Measurements from ENCODE around the gene ZNF124. TPM values are rescaled to one million over a fixed set of nuclear protein-coding genes. Genes with fewer than 3 reads are reported as not detected.

The ZNF124 gene
- polyA plus RNA-seq, 1 donor from 2014 or later, result 23.6 TPM

- H3K9me3 ChIP-seq (ENCODE audit: low read length), result peaks cover 17% of the 10 kb centered on the region
- no peaks in the 10 kb centered on the region for H3K27me3 ChIP-seq (ENCODE audit: insufficient read depth, low read depth, low read length)
- H3K36me3 ChIP-seq (ENCODE audit: insufficient read depth, low read length), result no peaks in the 10 kb centered on the region
- no peak overlapping the region for H2AFZ ChIP-seq (ENCODE audit: low read depth, low read length)
- H3K4me3 ChIP-seq (ENCODE audit: low read length), result no peak overlapping the region
- no peaks in the 10 kb centered on the region for H4K20me1 ChIP-seq (ENCODE audit: insufficient read depth)
- no peak for TF ChIP-seq TAF1 (IDR thresholded peaks at IDR 0.05; ENCODE audit: low read depth)
- TF ChIP-seq SMC3 (conservative IDR thresholded peaks at IDR 0.05; ENCODE audit: poor library complexity), result no peak
- TF ChIP-seq EP300 (conservative IDR thresholded peaks at IDR 0.05; ENCODE audit: poor library complexity, severe bottlenecking), result no peak
- TF ChIP-seq EZH2 (IDR thresholded peaks at IDR 0.05; ENCODE audit: borderline replicate concordance, insufficient read depth, low read length, poor library complexity, severe bottlenecking), result no peak
- no peak for TF ChIP-seq REST (IDR thresholded peaks at IDR 0.05; ENCODE audit: borderline replicate concordance)
- no peak for TF ChIP-seq CTCF (IDR thresholded peaks at IDR 0.05; ENCODE audit: poor library complexity, severe bottlenecking)
- TF ChIP-seq POLR2AphosphoS5 (IDR thresholded peaks at IDR 0.05), result no peak
- TF ChIP-seq MXI1 (conservative IDR thresholded peaks at IDR 0.05; ENCODE audit: poor library complexity, severe bottlenecking), result no peak
- TF ChIP-seq RAD21 (conservative IDR thresholded peaks at IDR 0.05), result no peak
- peaks cover 92% of the 10 kb centered on the region for H3K79me2 ChIP-seq (replicated peaks; ENCODE audit: insufficient read depth, low read length)
- H3K9me2 ChIP-seq (ENCODE audit: insufficient read depth, low read length), result no peaks in the 10 kb centered on the region
- no peak overlapping the region for H3K9ac ChIP-seq (ENCODE audit: low read length)
- H3F3A ChIP-seq (ENCODE audit: insufficient read depth, low read length, poor library complexity, severe bottlenecking), result no peaks in the 10 kb centered on the region
- no peak overlapping the region for H3K27ac ChIP-seq (ENCODE audit: low read length)
- H3K4me2 ChIP-seq (ENCODE audit: low read length), result no peak overlapping the region
These were observed 7.1 kb downstream of the ZNF124 start for GRCh38 chr1:247164694-247165093.

- no peaks in the 10 kb centered on the region for H3F3A ChIP-seq (ENCODE audit: insufficient read depth, low read length, poor library complexity, severe bottlenecking)
- TF ChIP-seq CTCF (IDR thresholded peaks at IDR 0.05; ENCODE audit: poor library complexity, severe bottlenecking), result no peak
- TF ChIP-seq TAF1 (IDR thresholded peaks at IDR 0.05; ENCODE audit: low read depth), result no peak
- TF ChIP-seq RAD21 (conservative IDR thresholded peaks at IDR 0.05), result no peak
- no peak for TF ChIP-seq MXI1 (conservative IDR thresholded peaks at IDR 0.05; ENCODE audit: poor library complexity, severe bottlenecking)
- TF ChIP-seq EP300 (conservative IDR thresholded peaks at IDR 0.05; ENCODE audit: poor library complexity, severe bottlenecking), result no peak
- TF ChIP-seq EZH2 (IDR thresholded peaks at IDR 0.05; ENCODE audit: borderline replicate concordance, insufficient read depth, low read length, poor library complexity, severe bottlenecking), result no peak
- TF ChIP-seq POLR2AphosphoS5 (IDR thresholded peaks at IDR 0.05), result no peak
- TF ChIP-seq REST (IDR thresholded peaks at IDR 0.05; ENCODE audit: borderline replicate concordance), result no peak
- TF ChIP-seq SMC3 (conservative IDR thresholded peaks at IDR 0.05; ENCODE audit: poor library complexity), result no peak
- H4K20me1 ChIP-seq (ENCODE audit: insufficient read depth), result no peaks in the 10 kb centered on the region
- H3K36me3 ChIP-seq (ENCODE audit: insufficient read depth, low read length), result peaks cover 46% of the 10 kb centered on the region
- H3K4me2 ChIP-seq (ENCODE audit: low read length), result no peak overlapping the region
- no peaks in the 10 kb centered on the region for H3K27me3 ChIP-seq (ENCODE audit: insufficient read depth, low read depth, low read length)
- peaks cover 21% of the 10 kb centered on the region for H3K9me3 ChIP-seq (ENCODE audit: low read length)
- no peak overlapping the region for H3K27ac ChIP-seq (ENCODE audit: low read length)
- H2AFZ ChIP-seq (ENCODE audit: low read depth, low read length), result no peak overlapping the region
- H3K9me2 ChIP-seq (ENCODE audit: insufficient read depth, low read length), result no peaks in the 10 kb centered on the region
- H3K9ac ChIP-seq (ENCODE audit: low read length), result no peak overlapping the region
- H3K79me2 ChIP-seq (replicated peaks; ENCODE audit: insufficient read depth, low read length), result peaks cover 24% of the 10 kb centered on the region
- no peak overlapping the region for H3K4me3 ChIP-seq (ENCODE audit: low read length)
These were observed 15.0 kb downstream of the ZNF124 start for GRCh38 chr1:247156787-247157232.

Measured in neural cell (in vitro differentiated cells).